Astrocyte (in vitro differentiated cells and primary cell): ENCODE measurements around the gene FOXP2.

Experiments
- EZH2 ChIP-seq: IDR thresholded peaks from 2 replicates; pipeline ENCODE4 v1.6.1; 2012; ENCODE audit warnings: mild to moderate bottlenecking, low read length, inconsistent platforms; ENCODE audit not compliant: insufficient read depth
- TF ChIP-seq, protein P1 (sequence below): IDR thresholded peaks from 2 replicates; pipeline ENCODE4 v1.5.1; 2011; ENCODE audit warnings: low read depth, mild to moderate bottlenecking, inconsistent platforms, low read length, moderate library complexity; ENCODE audit not compliant: insufficient read depth

DNA sequence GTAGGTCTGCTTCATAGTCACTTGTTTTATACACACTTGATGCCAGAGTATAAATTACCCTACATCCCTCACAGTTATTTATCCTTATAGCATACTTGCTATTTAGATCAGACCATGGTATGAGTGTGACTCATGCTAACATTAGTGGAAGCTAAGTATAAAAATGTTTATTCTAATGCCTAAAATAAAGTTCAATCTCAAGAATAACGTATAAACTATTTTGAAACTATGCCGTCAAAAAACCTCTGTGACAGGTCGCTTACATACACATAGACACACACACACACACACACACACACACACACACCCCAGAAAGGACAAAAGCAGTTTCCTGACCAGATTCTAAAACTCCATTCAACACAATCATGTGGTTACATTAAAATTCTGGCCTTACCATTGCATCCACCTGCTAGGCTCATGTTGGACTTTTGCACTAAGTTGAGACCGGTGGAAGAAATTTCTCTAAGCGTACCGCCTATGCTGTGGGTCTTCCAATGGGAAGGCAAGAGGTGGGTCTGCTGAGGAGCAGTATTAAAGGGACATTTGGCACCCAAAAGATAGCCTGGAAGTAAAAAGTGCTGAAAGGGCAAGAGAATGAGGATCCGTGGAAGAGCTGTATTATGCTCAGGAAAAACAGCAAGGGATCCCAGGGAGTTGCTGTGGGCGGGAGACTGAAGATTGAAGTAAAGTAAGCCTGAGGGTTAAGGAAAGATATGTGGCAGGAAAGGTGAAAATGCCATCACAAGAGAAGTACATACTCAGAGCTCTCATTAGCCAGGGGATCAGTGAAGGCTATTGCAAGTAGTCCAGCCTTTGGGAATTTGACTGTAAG is 5.0 kb downstream of the FOXP2 start:
- TF ChIP-seq, protein P1, sequence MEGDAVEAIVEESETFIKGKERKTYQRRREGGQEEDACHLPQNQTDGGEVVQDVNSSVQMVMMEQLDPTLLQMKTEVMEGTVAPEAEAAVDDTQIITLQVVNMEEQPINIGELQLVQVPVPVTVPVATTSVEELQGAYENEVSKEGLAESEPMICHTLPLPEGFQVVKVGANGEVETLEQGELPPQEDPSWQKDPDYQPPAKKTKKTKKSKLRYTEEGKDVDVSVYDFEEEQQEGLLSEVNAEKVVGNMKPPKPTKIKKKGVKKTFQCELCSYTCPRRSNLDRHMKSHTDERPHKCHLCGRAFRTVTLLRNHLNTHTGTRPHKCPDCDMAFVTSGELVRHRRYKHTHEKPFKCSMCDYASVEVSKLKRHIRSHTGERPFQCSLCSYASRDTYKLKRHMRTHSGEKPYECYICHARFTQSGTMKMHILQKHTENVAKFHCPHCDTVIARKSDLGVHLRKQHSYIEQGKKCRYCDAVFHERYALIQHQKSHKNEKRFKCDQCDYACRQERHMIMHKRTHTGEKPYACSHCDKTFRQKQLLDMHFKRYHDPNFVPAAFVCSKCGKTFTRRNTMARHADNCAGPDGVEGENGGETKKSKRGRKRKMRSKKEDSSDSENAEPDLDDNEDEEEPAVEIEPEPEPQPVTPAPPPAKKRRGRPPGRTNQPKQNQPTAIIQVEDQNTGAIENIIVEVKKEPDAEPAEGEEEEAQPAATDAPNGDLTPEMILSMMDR = no peak
- TF ChIP-seq EZH2 = no peak
